MM.1S (cell line): ENCODE results near the gene ATG10.

ENCODE experiments used
- DNase-seq: peaks from one replicate; pipeline ENCODE4 v3.0.0-alpha.2; 2015
- H2AFZ ChIP-seq: fragments of 300-600 bp; sonication (generic); 2 replicates; pipeline ENCODE4 v1.6.0; 2016; ENCODE audit warnings: antibody characterized with exemption, low read length
- H3F3A ChIP-seq: fragments of 300-600 bp; sonication (generic); 2 replicates; pipeline ENCODE4 v1.6.1; 2016; ENCODE audit warnings: mild to moderate bottlenecking, antibody characterized with exemption, low read length, moderate library complexity, mixed read lengths; ENCODE audit not compliant: insufficient read depth
- H3K27ac ChIP-seq: fragments of 300-600 bp; sonication (generic); 2 replicates; pipeline ENCODE4 v1.5.1; 2016; ENCODE audit warnings: mild to moderate bottlenecking, low read length
- H3K27me3 ChIP-seq: fragments of 300-600 bp; sonication (generic); replicated peaks from 2 replicates; pipeline ENCODE4 v1.6.0; 2016; ENCODE audit warnings: low read length; ENCODE audit not compliant: insufficient read depth
- H3K36me3 ChIP-seq: fragments of 300-600 bp; sonication (generic); replicated peaks from 2 replicates; pipeline ENCODE4 v1.6.1; 2016; ENCODE audit warnings: mild to moderate bottlenecking, low read length, mixed read lengths; ENCODE audit not compliant: insufficient read depth
- H3K4me1 ChIP-seq: fragments of 300-600 bp; sonication (generic); 2 replicates; pipeline ENCODE4 v1.6.1; 2016; ENCODE audit warnings: low read length, mixed read lengths
- H3K4me2 ChIP-seq: fragments of 300-600 bp; sonication (generic); 2 replicates; pipeline ENCODE4 v1.6.0; 2016; ENCODE audit warnings: low read depth, low read length
- H3K4me3 ChIP-seq: fragments of 300-600 bp; sonication (generic); 2 replicates; pipeline ENCODE4 v1.5.1; 2016; ENCODE audit warnings: low read length, mixed read lengths
- H3K79me2 ChIP-seq: fragments of 300-600 bp; sonication (generic); 2 replicates; pipeline ENCODE4 v1.6.1; 2016; ENCODE audit warnings: mixed run types, low read length, mixed read lengths
- H3K9ac ChIP-seq: fragments of 300-600 bp; sonication (generic); 2 replicates; pipeline ENCODE4 v1.6.1; 2016; ENCODE audit warnings: low read length, mixed read lengths
- H3K9me2 ChIP-seq: fragments of 300-600 bp; sonication (generic); replicated peaks from 2 replicates; pipeline ENCODE4 v1.6.1; 2016; ENCODE audit warnings: mild to moderate bottlenecking, low read length, mixed read lengths; ENCODE audit not compliant: insufficient read depth
- H3K9me3 ChIP-seq: fragments of 300-600 bp; sonication (generic); replicated peaks from 2 replicates; pipeline ENCODE4 v1.6.1; 2016; ENCODE audit warnings: mild to moderate bottlenecking, low read length, mixed read lengths; ENCODE audit not compliant: insufficient read depth
- H4K20me1 ChIP-seq: fragments of 300-600 bp; sonication (generic); 2 replicates; pipeline ENCODE4 v1.6.1; 2016; ENCODE audit warnings: mild to moderate bottlenecking, low read length, moderate library complexity, mixed read lengths; ENCODE audit not compliant: insufficient read depth
- CTCF ChIP-seq: fragments of 300-600 bp; sonication (generic); IDR thresholded peaks from 2 replicates; pipeline ENCODE4 v1.5.1; 2016; ENCODE audit warnings: antibody characterized with exemption, low read length, mixed read lengths
- EZH2 ChIP-seq: fragments of 300-600 bp; sonication (generic); optimal IDR thresholded peaks from 2 replicates; pipeline ENCODE3; 2017; ENCODE audit warnings: low read depth, mild to moderate bottlenecking, antibody characterized with exemption, low read length, mixed read lengths
- EZH2phosphoT487 ChIP-seq: fragments of 300-600 bp; sonication (generic); IDR thresholded peaks from 2 replicates; pipeline ENCODE4 v1.6.1; 2018; ENCODE audit warnings: antibody characterized with exemption, low read length

ATG10 gene

GRCh38 chr5:82163452-82164175 lies 191.8 kb downstream of the ATG10 start:
- no peak overlapping the region for H3K9ac ChIP-seq
- no peak overlapping the region for H2AFZ ChIP-seq
- DNase-seq: no peak
- H3K9me3 ChIP-seq: no peaks in the 10 kb centered on the region
- H3K4me2 ChIP-seq: no peak overlapping the region
- H3K4me3 ChIP-seq: no peak overlapping the region
- H3K27me3 ChIP-seq: no peaks in the 10 kb centered on the region
- H3K9me2 ChIP-seq: no peaks in the 10 kb centered on the region
- H3K79me2 ChIP-seq: no peaks in the 10 kb centered on the region
- H3K36me3 ChIP-seq: no peaks in the 10 kb centered on the region
- no peaks in the 10 kb centered on the region for H3F3A ChIP-seq
- no peak overlapping the region for H3K27ac ChIP-seq
- H4K20me1 ChIP-seq: no peaks in the 10 kb centered on the region
- peaks cover 6% of the 10 kb centered on the region; the same call in 1 of the 2 replicates for H3K4me1 ChIP-seq
- TF ChIP-seq CTCF (no peak), EZH2 (no peak), EZH2phosphoT487 (no peak)

- Histone ChIP-seq H3K9me2 (no peaks in the 10 kb centered on the region), H3K27ac (no peak overlapping the region), H3K9ac (no peak overlapping the region), H3K4me2 (no peak overlapping the region), H3K4me1 (peaks cover 6% of the 10 kb centered on the region; the same call in 1 of the 2 replicates), H3K79me2 (no peaks in the 10 kb centered on the region), H3K9me3 (no peaks in the 10 kb centered on the region), H3F3A (no peaks in the 10 kb centered on the region), H2AFZ (no peak overlapping the region), H3K36me3 (no peaks in the 10 kb centered on the region), H3K27me3 (no peaks in the 10 kb centered on the region), H4K20me1 (no peaks in the 10 kb centered on the region), H3K4me3 (no peak overlapping the region)
- no peak for DNase-seq
- TF ChIP-seq EZH2phosphoT487: no peak
- TF ChIP-seq EZH2: no peak
- no peak for TF ChIP-seq CTCF
These were observed 192.6 kb downstream of the ATG10 start for GRCh38 chr5:82164176-82164976.

- no peak for DNase-seq
- TF ChIP-seq EZH2phosphoT487: no peak
- no peak for TF ChIP-seq CTCF
- TF ChIP-seq EZH2: no peak
- H3K36me3 ChIP-seq: no peaks in the 10 kb centered on the region
- H3K27ac ChIP-seq: no peak overlapping the region
- H3K4me1 ChIP-seq: peaks cover 6% of the 10 kb centered on the region; the same call in 1 of the 2 replicates
- H3K4me2 ChIP-seq: no peak overlapping the region
- H2AFZ ChIP-seq: no peak overlapping the region
- no peaks in the 10 kb centered on the region for H3K9me2 ChIP-seq
- H4K20me1 ChIP-seq: no peaks in the 10 kb centered on the region
- H3K27me3 ChIP-seq: no peaks in the 10 kb centered on the region
- H3K79me2 ChIP-seq: no peaks in the 10 kb centered on the region
- H3F3A ChIP-seq: no peaks in the 10 kb centered on the region
- H3K4me3 ChIP-seq: no peak overlapping the region
- H3K9me3 ChIP-seq: no peaks in the 10 kb centered on the region
- no peak overlapping the region for H3K9ac ChIP-seq
These were observed 193.3 kb downstream of the ATG10 start for GRCh38 chr5:82164977-82165713.
